Measurements from ENCODE around the gene HNRNPC.

DNA sequence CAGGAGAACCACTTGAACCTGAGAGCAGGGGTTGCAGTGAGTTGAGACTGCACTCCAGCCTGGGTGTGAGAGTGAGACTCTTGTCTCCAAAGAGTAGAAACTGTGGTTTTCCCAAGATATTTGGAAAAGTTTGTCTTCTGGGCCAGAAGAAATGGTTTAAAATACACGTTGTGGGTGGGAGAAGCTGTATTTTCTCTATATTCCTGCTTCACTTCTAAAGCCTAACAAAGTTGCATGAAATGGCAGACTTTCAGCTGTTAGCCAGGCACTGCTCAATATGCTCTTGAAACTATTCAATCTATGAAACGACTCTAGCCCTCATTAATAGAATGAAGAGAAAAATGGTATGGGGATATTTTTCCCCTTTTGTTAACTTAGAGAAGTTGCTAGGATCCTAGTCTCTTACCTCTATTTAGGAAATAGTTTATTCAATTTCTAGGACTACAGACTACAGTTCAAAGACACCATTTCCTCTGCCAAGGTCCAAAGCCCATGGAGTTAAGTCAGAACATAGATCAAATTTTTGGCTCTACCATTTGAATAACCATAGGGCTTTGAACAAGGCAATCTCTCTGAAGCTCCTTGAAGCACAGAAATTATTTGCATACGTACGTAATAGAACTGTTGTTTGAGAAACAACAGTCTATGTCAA lies 64.1 kb downstream of the HNRNPC start:
- no peak for TF ChIP-seq POLR2A (IDR thresholded peaks at IDR 0.05)
- TF ChIP-seq, protein P1, sequence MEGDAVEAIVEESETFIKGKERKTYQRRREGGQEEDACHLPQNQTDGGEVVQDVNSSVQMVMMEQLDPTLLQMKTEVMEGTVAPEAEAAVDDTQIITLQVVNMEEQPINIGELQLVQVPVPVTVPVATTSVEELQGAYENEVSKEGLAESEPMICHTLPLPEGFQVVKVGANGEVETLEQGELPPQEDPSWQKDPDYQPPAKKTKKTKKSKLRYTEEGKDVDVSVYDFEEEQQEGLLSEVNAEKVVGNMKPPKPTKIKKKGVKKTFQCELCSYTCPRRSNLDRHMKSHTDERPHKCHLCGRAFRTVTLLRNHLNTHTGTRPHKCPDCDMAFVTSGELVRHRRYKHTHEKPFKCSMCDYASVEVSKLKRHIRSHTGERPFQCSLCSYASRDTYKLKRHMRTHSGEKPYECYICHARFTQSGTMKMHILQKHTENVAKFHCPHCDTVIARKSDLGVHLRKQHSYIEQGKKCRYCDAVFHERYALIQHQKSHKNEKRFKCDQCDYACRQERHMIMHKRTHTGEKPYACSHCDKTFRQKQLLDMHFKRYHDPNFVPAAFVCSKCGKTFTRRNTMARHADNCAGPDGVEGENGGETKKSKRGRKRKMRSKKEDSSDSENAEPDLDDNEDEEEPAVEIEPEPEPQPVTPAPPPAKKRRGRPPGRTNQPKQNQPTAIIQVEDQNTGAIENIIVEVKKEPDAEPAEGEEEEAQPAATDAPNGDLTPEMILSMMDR (IDR thresholded peaks at IDR 0.05): no peak

All from thyroid gland (tissue), 4 donors.